Gastroesophageal sphincter (tissue), 3 donors: ENCODE data around the gene ANO10.

Experiments used
- EP300 ChIP-seq: sonication (generic); formaldehyde crosslinking; IDR thresholded peaks from one replicate; pipeline ENCODE4 v1.6.1; 2017; ENCODE audit warnings: antibody characterized with exemption, mild to moderate bottlenecking
- POLR2A ChIP-seq, 2 donors: fragments of 450-650 bp; IDR thresholded peaks; one replicate each; pipeline ENCODE4 v1.6.1; 2017; ENCODE audit warnings: antibody characterized with exemption in 2 of 2, mild to moderate bottlenecking in 2 of 2, moderate library complexity in 1 of 2
- POLR2AphosphoS5 ChIP-seq: sonication (generic); formaldehyde crosslinking; IDR thresholded peaks from one replicate; pipeline ENCODE4 v1.6.1; 2017; ENCODE audit warnings: antibody characterized with exemption
- TF ChIP-seq, protein P1 (sequence below), 4 experiments: fragments of 200-600 bp in 2 of 4; fragments of 450-650 bp in 2 of 4; sonication (generic) in 1 of 4; IDR thresholded peaks; one replicate each; pipeline ENCODE4 v1.5.1; 2017 to 2019; ENCODE audit warnings: antibody characterized with exemption in 4 of 4, mild to moderate bottlenecking in 2 of 4, moderate library complexity in 2 of 4

- TF ChIP-seq, protein P1, sequence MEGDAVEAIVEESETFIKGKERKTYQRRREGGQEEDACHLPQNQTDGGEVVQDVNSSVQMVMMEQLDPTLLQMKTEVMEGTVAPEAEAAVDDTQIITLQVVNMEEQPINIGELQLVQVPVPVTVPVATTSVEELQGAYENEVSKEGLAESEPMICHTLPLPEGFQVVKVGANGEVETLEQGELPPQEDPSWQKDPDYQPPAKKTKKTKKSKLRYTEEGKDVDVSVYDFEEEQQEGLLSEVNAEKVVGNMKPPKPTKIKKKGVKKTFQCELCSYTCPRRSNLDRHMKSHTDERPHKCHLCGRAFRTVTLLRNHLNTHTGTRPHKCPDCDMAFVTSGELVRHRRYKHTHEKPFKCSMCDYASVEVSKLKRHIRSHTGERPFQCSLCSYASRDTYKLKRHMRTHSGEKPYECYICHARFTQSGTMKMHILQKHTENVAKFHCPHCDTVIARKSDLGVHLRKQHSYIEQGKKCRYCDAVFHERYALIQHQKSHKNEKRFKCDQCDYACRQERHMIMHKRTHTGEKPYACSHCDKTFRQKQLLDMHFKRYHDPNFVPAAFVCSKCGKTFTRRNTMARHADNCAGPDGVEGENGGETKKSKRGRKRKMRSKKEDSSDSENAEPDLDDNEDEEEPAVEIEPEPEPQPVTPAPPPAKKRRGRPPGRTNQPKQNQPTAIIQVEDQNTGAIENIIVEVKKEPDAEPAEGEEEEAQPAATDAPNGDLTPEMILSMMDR (IDR thresholded peaks at IDR 0.05): no peak
- TF ChIP-seq POLR2AphosphoS5 (no peak), POLR2A (IDR thresholded peaks at IDR 0.05) (no peak), EP300 (no peak)
Observed at GRCh38 chr3:43581343-43581742, 40.5 kb downstream of the ANO10 start.
